NT2/D1 (cell line): ENCODE measurements around the gene ZNF831.

Source experiments
- SUZ12 ChIP-seq: IDR thresholded peaks from 2 replicates; pipeline ENCODE4 v1.6.1; 2011; ENCODE audit not compliant: insufficient read length, insufficient read depth; ENCODE audit errors: extremely low read depth
- YY1 ChIP-seq: IDR thresholded peaks from 2 replicates; pipeline ENCODE4 v1.6.1; 2011; ENCODE audit not compliant: insufficient read length, insufficient read depth
- ZNF274 ChIP-seq: IDR thresholded peaks from 2 replicates; pipeline ENCODE4 v1.6.1; 2011; ENCODE audit warnings: mild to moderate bottlenecking, low read depth, low read length

DNA sequence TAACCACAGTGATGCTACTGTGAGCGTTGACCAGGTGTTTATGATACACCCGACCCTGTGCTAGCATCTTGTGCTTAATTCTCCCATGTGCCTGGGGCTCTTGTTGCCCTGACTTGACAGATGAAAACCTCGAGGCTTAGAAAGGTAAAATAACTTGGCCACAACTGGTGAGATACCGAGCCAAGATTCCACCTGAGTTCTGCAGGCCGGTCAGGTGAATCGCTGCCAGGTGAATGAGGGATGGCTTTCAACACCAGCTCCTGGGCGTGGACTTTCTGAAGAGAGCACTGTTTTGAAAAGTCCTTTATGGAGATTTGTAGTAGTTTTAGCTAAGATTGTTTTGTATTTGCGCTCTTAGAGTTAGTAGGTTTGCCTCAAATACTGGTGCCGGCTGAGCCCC, 12.2 kb upstream of the ZNF831 start:
- TF ChIP-seq YY1 (no peak), ZNF274 (no peak), SUZ12 (no peak)
